Hippocampal formation (tissue), 2 donors: ENCODE measurements around the gene CDH13.

ENCODE experiments used
- DNase-seq, 2 donors: peaks; one replicate each; lab custom pipeline; 2025; lab: John Stamatoyannopoulos, UW

The CDH13 gene

DNA sequence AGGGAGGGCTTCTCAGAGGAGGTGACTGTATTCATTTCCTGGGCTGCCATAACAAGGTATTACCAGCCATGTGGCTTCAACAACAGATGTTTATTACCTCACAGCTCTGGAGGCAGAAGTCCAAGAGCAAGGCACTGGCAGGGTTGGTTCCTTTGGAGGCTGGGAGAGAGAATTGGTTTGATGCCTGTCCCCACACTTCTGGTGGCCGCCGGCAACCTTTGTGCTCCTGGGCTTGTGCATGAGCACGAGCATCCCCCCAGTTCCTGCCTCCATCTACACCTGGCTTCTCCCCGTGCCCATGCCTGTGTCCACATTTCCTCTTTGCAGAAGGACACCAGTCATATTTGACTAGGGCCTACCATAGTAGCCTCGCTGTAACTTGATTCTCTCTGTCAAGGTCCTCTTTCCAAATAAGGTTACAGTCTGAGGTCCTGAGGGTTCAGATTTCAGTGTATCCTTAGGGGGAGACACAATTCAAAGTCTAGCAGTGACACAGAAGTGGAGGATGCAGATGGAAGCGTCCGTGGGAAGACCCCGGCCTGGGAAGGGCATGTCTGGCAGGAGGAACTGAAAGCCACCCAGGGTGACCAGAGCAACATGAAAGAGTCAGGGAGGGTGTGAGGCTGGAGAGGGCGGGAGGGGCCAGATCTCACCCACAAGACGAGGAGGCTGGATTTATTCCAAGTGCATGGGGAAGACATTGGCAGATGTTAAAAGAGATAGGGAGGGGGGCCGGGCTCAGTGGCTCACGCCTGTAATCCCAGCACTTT lies 992.8 kb downstream of the CDH13 start:
- DNase-seq, result no peak

DNA sequence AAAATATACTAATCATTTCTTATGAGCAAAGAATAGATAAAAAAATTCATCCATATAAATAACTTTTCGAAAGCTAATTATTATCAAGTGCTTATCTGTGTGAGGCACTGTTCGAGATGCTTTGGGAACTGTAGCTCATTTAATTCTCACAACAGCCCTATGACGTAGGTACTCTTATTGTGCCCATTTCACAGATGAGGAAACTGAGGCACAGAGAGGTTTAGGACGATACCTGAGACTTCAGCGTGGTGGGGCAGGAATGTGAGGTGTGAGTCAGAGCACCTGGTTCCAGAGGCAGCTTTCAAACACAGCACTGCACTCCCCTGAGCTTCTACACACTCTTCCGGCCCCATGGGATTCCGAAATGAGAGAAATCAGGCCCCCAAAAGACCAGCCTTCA lies 995.2 kb downstream of the CDH13 start:
- no peak for DNase-seq

DNA sequence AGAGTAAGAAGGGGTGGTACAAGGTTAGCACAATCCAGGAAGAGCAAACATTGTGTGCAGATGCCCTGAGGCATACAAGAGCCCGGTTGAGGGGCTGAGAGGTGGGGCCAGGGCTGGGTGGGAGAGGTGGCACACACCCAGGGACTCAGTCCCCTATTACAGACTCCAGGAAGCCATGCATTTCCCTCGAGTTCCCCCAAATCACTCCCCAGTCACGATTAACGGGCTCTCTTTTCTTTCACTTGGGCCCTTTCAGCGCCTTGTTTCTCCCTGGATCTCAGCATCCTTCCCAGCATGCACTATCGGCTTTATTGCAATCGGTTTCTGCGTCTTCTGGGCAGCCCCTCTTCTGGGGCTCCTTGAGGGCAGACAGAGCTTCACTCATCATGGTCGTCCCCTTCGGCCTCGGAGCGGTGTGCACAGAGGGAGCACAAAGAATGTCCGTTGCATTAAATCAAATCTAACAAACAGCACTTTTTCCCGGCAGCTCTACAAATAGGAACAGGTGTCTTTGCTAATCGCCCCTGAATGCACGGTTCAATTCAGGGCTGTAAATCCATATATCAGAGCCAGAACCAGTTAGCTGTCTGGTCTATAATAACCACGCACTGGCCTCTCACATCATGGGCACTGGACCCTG lies 996.4 kb downstream of the CDH13 start:
- DNase-seq, result no peak

DNA sequence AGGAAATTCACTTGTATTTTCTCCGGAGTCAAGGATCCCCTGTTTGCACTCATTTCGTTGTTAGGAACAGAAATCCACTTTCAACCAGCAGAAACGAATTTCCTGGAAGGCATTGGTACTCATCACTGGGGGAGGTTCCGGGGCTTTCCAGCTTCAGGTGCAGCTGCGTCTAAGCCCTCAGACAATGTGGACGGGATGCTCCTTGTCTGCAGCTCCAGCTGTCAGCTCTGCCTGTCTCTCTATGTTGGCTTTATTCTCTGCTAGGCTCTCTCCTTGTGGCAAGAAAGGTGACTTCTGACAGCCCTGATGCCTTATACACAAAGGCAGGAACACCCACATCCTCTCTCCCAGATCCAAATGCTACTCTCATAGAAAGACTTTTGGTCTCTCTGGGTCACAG lies 997.1 kb downstream of the CDH13 start:
- no peak for DNase-seq

DNA sequence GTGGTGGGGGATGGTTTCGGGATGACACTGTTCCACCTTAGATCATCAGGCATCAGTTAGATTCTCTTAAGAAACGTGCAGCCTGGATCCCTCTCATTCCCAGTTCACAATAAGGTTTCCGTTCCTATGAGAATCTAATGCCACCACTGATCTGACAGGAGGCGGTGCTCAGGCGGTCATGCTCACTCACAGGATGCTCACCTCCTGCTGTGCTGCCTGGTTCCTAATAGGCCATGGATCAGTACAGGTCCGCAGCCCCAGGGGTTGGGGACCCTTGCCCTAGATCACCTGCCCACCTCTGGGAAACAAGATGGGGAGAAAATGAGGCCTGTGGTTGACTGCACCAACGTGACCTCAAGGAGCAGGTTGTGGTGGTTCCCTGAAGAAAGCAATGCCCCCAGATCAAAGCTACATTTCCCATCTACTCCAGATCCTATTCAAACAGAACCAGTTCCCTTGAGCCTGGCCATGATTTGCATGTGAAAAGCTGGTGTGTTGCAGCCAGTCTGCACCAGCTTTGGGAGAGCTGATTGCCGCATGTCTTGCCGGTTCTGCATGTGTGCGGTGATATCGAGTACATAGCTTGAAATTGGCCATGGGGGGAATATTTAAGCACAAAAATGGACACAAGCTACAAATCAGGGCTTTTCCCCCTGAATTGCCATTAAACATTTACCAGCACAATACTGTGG lies 997.8 kb downstream of the CDH13 start:
- no peak for DNase-seq

DNA sequence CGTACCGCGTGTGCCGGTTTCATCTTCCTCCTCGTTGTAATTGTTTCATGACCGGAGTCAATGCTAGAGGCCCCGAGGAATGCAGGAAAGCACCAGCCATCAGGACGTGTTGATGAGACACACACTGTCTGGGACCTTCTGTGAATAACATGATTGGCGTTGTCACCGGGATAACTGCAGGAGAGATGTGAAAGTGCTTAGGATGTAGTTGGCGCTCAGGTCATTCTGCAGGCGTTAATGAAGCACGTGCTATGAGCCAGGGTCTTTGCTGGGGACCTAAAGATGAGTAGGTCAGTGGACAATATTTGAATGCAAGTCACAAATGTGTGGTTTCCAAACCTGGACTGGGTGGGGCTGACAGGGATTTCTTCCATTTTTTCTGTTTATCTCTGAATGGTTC lies 999.4 kb downstream of the CDH13 start:
- DNase-seq, result no peak

DNA sequence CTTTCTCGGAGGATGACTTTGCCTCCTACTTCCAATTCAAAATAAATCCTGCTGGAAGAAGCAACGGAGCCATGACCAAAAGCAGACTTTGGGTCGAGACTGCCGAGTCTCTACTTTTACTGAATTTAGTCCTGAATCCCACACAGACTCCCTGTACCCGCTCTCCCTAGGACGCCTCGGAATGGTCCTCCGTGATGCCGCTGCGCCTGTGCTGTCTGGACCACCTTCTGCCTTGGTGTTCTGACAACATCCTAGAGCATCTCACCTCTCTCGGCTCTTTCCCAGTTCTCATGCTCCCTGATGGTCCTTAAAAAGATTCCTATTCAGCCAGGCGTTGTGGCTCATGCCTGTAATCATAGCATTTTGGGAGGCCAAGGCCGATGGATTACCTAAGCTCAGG lies 999.9 kb downstream of the CDH13 start:
- no peak for DNase-seq

DNA sequence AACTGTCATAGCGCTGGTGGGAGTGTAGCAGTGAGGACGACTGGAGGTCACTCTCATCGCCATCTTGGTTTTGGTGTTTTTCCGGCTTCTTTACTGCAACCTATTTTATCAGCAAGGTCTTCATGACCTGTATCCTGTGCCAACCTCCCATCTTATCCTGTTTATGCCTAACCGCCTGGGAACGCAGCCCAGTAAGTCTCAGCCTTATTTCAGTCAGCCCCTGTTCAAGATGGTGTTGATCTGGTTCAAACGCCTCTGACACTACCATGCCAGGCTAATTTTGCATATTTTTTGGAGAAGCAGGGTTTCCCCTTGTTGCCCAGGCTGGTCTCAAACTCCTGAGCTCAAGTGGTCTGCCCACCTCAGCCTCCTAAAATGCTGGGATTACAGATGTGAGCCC lies 1001.2 kb downstream of the CDH13 start:
- no peak for DNase-seq

DNA sequence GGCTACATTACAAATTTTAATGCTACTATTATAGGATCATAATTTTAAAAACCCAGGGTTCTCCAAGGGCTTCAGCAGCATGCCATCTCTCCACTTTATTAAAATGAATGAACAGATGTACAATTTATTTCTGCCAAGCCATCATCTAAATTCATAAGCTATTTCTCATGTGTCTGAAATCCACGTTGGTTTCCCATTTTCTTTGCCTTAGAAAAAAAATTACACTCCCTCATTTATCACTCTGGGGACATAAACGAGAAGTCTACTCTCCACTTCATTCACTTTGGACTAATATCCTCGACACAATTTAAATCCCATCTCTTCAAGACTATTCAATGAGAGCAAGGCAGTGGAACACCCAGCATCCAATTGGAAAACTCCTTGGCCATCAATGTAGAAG lies 1002.7 kb downstream of the CDH13 start:
- no peak for DNase-seq

DNA sequence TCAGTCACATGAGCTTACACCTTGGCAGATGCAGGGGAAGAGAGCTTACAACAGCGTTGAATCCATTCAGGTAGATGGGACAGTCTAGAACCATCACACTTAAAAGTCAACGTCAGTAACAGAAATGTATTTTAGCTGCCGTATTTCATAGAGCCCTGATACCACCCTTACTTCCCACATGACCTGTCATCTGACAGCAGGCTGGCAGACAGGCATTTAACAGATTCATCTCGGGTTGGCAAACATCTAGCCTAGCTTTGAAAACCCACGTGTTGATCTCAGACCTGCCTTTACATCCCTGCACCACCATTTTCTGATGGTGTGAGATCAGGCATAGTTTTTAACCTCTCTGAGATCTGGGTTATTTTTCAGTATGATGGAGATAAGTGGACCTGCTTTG lies 1003.1 kb downstream of the CDH13 start:
- DNase-seq, result no peak

DNA sequence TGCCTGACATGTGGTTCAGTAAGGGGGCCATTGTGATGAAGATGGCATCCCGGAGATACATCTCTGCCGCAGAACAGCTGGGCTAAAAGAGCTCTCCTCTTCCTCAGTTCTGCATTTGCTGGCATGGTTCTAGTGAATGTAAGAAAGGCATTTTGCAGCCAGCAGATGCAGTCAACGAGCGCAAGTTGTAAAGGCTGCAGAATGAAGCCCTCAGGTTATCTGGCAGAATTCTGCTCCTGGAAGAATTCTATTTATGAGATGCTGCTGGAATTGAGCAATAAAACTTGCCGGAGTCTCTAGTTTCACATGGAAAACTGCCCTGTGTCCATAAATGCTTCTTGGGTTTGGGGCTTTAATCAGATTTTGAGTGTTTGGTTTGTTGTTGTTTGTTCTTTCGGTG lies 1004.2 kb downstream of the CDH13 start:
- no peak for DNase-seq

DNA sequence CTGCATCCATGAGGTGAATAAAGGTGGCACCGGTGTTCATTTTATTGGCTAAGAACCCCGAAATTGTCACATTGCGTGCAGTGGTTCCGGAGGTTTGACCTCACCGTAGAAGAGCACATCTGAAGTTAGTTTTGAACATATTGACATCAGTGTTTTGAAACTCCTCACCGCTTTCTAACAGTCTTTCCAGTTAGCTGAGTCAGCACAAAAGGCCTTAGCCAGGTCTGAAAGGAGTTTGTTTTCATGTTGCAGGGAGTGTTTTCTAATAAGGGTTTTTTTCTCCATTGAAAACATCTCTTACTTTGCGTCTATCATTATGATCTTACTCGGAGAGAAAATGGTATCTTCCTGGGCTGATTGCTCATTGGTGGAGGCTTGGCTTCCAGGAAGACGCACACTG lies 1006.5 kb downstream of the CDH13 start:
- no peak for DNase-seq

DNA sequence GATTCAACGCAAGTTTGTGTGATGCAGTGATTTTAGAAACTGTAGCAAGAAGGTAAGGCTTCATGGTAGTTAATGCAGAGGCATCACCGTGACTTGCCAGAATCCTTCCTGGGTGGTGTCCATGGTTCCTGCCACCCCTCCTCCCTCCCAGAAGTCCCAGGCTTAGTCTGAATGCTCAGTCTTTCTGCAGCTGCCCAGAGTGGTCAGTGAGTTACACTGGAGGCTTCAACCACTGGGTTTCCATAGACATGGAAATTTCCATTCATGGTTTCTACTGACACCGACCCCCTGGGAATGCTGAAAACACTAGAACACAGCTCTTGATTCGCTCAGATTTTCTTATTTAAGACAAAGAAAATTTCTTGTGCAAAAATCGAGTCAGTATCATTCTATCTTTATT lies 1021.6 kb downstream of the CDH13 start:
- no peak for DNase-seq

DNA sequence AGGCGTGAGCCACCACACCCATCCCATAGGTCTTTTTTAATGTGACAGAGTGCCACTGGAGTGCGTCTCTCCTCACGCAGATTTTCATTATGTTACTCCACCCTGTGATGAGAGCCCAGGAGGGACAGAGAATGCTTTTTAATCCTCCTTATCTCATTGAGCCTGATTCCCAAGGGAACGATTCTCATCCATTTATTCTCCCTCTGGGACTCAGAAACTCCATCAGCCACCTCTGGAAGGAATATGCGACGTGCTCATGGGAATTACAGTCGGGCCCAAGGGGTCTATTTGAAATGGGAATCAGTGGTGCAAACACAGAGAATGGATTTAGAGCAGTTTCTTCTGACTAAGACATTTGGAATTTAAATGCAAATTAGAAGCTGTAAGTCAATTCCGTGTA lies 1025.1 kb downstream of the CDH13 start:
- no peak for DNase-seq

DNA sequence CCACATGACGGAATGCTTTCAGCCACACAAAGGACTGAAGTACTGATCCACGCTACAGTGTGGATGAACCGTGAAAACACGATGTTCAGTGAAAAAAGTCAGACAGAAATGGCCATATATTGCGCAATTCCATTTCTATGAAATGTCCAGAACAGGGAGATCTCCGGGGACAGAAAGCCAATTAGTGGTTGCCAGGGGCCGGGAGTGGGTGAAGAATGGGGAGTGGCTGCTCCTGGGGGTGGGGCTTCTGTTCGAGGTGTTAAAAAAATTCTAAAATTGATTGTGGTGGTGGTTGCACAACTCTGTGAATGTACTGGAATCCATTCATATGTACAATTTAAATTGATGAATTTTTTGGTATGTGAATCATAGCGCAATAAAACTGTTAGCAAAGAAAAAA lies 1026.2 kb downstream of the CDH13 start:
- DNase-seq, result no peak

DNA sequence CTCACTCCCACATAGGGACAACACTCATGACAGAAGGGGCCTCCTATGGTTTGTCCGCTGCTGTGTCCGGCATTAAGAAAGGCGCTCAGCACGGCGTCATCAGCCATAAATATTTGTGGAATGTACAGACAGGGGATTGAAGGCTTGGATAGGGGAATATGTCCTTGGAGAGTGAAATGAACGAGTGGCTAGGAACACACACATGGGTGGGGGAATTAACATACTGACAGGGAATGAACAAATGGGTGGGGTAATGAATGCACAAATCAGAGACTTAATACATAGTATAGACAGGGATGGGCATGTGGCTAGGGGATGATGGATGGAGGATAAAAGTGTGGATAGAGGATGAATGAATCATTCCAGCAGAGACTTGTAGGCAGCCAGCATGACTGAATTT lies 1027.0 kb downstream of the CDH13 start:
- DNase-seq, result no peak

DNA sequence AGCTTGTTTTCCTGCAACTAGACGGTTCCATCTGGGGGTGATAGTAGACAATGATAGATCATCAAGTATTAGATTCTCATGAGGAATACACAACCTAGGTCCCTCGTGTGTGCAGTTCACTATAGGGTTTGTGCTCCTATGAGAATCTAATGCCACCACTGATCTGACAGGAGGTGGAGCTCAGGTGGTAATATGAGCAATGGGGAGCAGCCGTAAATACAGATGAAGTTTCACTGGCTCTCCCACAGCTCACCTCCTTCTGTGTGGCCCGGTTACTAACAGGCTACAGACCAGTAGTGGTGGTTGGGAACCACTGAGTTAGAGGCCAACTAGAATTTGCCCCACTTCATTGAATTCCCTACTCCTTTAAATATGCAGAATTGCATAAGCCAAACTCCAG lies 1033.5 kb downstream of the CDH13 start:
- DNase-seq, result no peak

DNA sequence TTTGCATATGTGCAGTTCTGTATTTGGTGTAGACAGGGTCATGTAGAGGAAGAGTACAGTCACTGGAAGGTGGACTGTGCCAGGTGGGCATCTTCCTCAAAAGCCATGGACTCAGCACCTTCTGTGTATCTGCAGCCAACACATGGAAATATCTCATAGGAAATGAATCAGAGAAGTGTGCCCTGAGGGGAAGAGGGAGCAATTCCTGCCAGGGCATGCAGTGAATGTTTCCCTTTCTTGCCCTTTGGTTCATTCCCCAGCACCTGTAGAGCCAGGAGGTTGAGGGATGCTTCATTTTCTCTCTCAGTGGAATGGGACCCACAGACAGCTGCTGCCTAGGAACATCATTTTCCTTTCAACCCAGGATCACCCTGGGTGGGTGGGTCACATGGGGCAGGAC lies 1034.9 kb downstream of the CDH13 start:
- DNase-seq, result no peak

DNA sequence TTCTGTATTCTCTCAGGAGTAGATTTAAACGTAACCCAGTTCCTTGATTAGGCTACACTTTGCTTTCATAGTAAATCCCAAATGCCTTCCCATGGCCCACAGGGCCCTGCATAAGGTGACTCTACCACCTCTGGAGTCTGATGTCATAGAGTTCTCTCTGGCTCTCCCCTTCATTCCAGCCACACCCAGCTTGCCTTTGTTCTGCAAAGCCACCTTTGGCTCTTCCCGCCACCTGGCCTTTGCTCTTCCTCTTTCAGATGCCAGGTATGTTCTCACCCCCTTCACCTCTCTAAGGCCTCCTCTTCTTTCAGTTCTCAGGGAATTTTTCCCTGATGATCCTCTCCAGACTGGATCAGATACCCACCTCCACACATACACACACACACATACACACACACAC lies 1039.7 kb downstream of the CDH13 start:
- no peak for DNase-seq

DNA sequence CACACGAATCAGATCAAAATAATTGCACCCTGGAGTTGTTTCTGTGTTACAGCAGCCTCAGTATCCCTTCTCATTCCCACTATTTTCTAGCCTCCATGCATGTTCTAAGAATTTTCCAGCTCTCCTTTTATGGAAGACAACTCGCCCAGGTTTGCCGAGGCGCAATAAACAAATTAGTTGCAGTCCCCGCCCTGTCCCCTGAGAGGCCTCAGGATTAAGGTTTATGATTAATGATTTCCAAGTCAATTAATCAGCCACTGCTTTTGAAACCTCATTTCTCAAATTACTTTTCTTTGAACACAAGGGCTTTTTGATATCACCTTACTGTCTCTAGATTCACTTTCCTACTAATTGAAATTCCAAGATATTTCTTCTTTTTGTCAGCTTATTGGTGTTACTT lies 1042.7 kb downstream of the CDH13 start:
- DNase-seq, result no peak

DNA sequence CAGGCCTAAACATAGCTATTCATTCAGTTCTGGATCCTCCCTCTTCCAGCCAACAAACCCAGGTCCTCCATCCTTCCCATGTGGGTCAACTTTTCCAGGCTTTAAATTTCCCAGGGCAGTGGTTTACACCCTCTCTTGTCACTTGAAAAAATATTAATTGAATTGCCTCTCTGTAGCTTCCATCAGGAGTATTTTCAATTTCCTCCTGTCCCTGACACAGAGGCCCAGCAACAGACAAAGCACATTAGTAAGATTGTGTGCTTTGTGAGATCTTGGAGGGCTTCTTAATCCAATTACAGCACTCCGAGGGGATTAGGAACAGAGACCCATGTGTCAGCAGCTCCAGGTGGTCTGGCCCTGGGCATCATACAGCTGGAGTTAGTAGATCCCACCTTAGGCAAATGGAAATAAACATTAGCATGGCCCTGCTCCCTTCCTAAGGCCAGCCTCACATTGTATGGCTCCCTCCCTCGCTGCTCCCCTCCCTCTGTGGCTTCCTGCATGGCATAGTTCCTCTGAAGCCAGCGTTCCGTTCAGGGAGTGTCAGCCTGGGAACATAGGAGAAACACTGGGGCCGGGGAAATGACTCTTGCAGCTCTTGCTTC lies 1048.3 kb downstream of the CDH13 start:
- no peak for DNase-seq

DNA sequence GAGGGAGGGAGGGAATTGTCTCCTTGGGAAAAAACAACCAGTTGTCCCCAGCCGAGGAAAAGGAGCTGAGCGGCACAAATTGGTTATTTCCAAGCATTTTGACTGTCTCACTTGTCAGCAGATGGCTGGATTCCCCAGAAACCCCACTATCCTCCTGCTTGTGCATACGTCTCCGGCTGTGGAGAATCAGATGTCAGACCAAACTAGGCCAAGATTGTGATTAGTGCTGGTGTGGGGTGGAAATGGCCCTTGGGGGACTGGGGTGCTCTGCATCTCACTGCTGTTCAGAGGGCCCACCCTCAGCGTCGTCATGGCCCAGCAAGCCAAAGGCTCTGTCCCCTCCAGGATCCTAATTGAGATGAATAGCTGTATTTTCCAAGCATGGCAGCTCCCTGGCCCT lies 1049.3 kb downstream of the CDH13 start:
- DNase-seq, result no peak

DNA sequence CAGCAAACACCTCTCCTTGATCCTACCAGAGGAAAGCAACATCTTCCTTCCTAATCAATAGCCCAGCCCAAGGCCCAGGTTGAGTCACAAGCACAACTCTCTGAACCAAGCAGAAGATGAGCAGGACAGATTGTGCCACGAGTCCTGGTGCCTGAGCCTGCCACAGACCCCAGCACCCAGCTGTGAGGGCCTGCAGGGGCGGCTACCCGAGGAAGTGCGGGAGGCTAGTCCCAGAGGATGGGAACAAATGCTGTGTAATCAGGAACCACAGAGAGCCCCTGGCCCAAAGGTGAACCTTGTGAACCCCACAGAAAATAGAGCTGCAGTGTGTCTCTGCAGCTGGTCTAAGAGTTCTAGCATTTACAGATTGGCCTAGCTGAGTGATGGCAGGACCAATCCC lies 1054.2 kb downstream of the CDH13 start:
- no peak for DNase-seq
